ENCODE measurements around the gene CRB2. TPM values are rescaled to one million over a fixed set of nuclear protein-coding genes. Genes with fewer than 3 reads are reported as not detected.

Gene CRB2
- total RNA-seq, 1 experiment from 2014 or later = 3.6 TPM

GRCh38 chr9:123368023-123368422, 12.0 kb downstream of the CRB2 start:
- Histone ChIP-seq H3K23me2 (ENCODE audit: insufficient read length, low read depth, low read length, poor library complexity, severe bottlenecking) (no peaks in the 10 kb centered on the region), H3T11ph (ENCODE audit: low read length) (no peak overlapping the region), H2AFZ (ENCODE audit: low read length) (no peak overlapping the region), H3K9ac (ENCODE audit: extremely low read depth, insufficient read length, low read length) (no peak overlapping the region), H4K20me1 (ENCODE audit: control insufficient read depth, insufficient read depth, insufficient read length) (no peaks in the 10 kb centered on the region), H3K27me3 (ENCODE audit: insufficient read depth, low read length) (no peaks in the 10 kb centered on the region; the same call in 1 of the 2 replicates), H3K23ac (ENCODE audit: insufficient read length, low read depth, low read length) (no peak overlapping the region), H3K27ac (ENCODE audit: insufficient read length, low read depth, low read length) (no peak overlapping the region), H2BK12ac (ENCODE audit: insufficient read length, low read depth, low read length) (no peak overlapping the region), H3K79me2 (ENCODE audit: insufficient read depth, low read length) (no peaks in the 10 kb centered on the region), H3K14ac (ENCODE audit: insufficient read depth, low read length) (peak overlapping the region; percentile 36; the same call in 1 of the 2 replicates), H2BK15ac (ENCODE audit: low read depth, low read length) (no peak overlapping the region), H4K5ac (ENCODE audit: insufficient read length, low read depth, low read length) (no peak overlapping the region), H3K4me1 (ENCODE audit: insufficient read depth, low read length) (no peaks in the 10 kb centered on the region), H3K18ac (ENCODE audit: insufficient read length, low read depth, low read length) (no peak overlapping the region), H2AK5ac (ENCODE audit: insufficient read length, low read length) (no peak overlapping the region), H3K4ac (ENCODE audit: low read depth, low read length) (no peak overlapping the region), H2BK120ac (ENCODE audit: low read depth, low read length, poor library complexity, severe bottlenecking) (no peak overlapping the region), H3K4me2 (ENCODE audit: insufficient read depth, insufficient read length, low read length) (no peak overlapping the region), H2BK5ac (ENCODE audit: insufficient read length, low read length) (no peak overlapping the region), H3K9me3 (ENCODE audit: control insufficient read depth, low read depth, low read length) (no peaks in the 10 kb centered on the region), H4K8ac (replicated peaks; ENCODE audit: insufficient read length, low read depth, low read length) (no peak overlapping the region), H3K56ac (ENCODE audit: insufficient read length, low read depth, low read length) (no peak overlapping the region), H3K79me1 (ENCODE audit: insufficient read depth, low read depth, low read length, poor library complexity, severe bottlenecking) (no peaks in the 10 kb centered on the region), H4K91ac (ENCODE audit: insufficient read length, low read depth, low read length) (no peak overlapping the region), H2BK20ac (ENCODE audit: low read depth, low read length, poor library complexity, severe bottlenecking) (no peak overlapping the region)
- Mint-ChIP-seq H3K4me1 (peaks cover 28 to 41% of the 10 kb centered on the region in 2 experiments), H3K4me3 (no peak overlapping the region), H3K9me3 (no peaks in the 10 kb centered on the region; a peak in 1 of 5 replicates), H3K36me3 (ENCODE audit: insufficient read depth in 1 of 3, low read depth in 3 of 3) (peaks cover 0 to 26% (median 0%) of the 10 kb centered on the region in 3 experiments; a peak in 3 of 7 replicates), H3K27ac (no peak overlapping the region), H3K27me3 (ENCODE audit: low read depth) (peaks cover 28% of the 10 kb centered on the region)
- WGBS (ENCODE audit: extremely low coverage, insufficient read length, low lambda C conversion rate) = no CpG with 5 or more reads among the region's 10 CpGs
- no peak for DNase-seq
- no peak for TF ChIP-seq CTCF (conservative IDR thresholded peaks at IDR 0.05)

All from H9 (cell line).